ENCODE measurements around the gene SLC39A9.

Gene SLC39A9

DNA sequence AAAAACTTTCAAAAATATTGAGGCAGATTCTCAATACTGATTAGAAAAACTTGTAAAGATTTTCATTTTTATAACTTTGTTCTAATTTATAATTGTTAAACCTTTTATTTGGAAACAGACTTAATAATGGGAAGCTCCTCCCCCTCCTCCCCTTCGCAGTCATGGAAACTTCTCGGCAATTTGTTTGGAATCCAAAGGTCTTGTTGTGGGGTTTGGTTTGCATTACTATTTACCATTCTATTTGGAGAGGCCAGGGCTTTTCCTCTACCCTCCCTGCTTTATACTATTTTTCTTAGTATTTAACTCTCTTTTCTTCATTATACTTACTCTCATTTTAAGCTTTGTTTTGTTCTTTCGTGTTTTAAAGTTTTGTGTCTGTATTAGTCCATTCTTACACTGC lies 6.0 kb downstream of the SLC39A9 start:
- no peak overlapping the region for H3K4me3 ChIP-seq (ENCODE audit: low read depth, low read length)
- H3K9me3 ChIP-seq (ENCODE audit: control insufficient read depth, insufficient read depth, low read depth, low read length): no peaks in the 10 kb centered on the region
- ChIA-PET CTCF (no interaction called here), POLR2A (no interaction called here)
- H3K36me3 ChIP-seq (ENCODE audit: control insufficient read depth in 2 of 2, insufficient read depth in 1 of 2, low read length in 2 of 2): peaks cover 5% of the 10 kb centered on the region in 2 experiments; a peak in 2 of 3 replicates
- TF ChIP-seq ZNF629 (tag by site-specific recombination; IDR thresholded peaks at IDR 0.05) (no peak), MYNN (tag by site-specific recombination; IDR thresholded peaks at IDR 0.05; ENCODE audit: borderline replicate concordance) (no peak), ZBTB21 (tag by site-specific recombination; IDR thresholded peaks at IDR 0.05) (no peak), TCF7L2 (IDR thresholded peaks at IDR 0.05; ENCODE audit: borderline replicate concordance, low read depth, low read length) (no peak), GLIS1 (tag by site-specific recombination; IDR thresholded peaks at IDR 0.05) (no peak), MEIS1 (CRISPR knock-in tag; IDR thresholded peaks at IDR 0.05; ENCODE audit: borderline replicate concordance) (no peak), ZNF140 (tag by site-specific recombination; IDR thresholded peaks at IDR 0.05) (no peak), ZNF2 (tag by site-specific recombination; IDR thresholded peaks at IDR 0.05) (no peak), ZNF837 (tag by site-specific recombination; IDR thresholded peaks at IDR 0.05) (no peak), ZNF211 (tag by site-specific recombination; IDR thresholded peaks at IDR 0.05; ENCODE audit: low read depth) (no peak), ZNF423 (tag by site-specific recombination; IDR thresholded peaks at IDR 0.05) (no peak), SCRT2 (tag by site-specific recombination; IDR thresholded peaks at IDR 0.05) (no peak)
- TF ChIP-seq, protein P1, sequence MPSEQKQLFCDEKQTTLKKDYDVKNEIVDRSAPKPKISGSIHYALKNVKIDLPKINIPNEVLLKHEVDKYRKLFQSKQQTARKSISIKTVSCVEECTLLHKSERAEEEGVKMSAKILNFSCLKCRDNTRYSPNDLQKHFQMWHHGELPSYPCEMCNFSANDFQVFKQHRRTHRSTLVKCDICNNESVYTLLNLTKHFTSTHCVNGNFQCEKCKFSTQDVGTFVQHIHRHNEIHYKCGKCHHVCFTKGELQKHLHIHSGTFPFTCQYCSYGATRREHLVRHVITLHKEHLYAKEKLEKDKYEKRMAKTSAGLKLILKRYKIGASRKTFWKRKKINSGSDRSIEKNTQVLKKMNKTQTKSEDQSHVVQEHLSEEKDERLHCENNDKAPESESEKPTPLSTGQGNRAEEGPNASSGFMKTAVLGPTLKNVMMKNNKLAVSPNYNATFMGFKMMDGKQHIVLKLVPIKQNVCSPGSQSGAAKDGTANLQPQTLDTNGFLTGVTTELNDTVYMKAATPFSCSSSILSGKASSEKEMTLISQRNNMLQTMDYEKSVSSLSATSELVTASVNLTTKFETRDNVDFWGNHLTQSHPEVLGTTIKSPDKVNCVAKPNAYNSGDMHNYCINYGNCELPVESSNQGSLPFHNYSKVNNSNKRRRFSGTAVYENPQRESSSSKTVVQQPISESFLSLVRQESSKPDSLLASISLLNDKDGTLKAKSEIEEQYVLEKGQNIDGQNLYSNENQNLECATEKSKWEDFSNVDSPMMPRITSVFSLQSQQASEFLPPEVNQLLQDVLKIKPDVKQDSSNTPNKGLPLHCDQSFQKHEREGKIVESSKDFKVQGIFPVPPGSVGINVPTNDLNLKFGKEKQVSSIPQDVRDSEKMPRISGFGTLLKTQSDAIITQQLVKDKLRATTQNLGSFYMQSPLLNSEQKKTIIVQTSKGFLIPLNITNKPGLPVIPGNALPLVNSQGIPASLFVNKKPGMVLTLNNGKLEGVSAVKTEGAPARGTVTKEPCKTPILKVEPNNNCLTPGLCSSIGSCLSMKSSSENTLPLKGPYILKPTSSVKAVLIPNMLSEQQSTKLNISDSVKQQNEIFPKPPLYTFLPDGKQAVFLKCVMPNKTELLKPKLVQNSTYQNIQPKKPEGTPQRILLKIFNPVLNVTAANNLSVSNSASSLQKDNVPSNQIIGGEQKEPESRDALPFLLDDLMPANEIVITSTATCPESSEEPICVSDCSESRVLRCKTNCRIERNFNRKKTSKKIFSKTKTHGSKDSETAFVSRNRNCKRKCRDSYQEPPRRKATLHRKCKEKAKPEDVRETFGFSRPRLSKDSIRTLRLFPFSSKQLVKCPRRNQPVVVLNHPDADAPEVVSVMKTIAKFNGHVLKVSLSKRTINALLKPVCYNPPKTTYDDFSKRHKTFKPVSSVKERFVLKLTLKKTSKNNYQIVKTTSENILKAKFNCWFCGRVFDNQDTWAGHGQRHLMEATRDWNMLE (tag by site-specific recombination; conservative IDR thresholded peaks at IDR 0.05; ENCODE audit: low read depth): no peak
- TF ChIP-seq, protein P2, sequence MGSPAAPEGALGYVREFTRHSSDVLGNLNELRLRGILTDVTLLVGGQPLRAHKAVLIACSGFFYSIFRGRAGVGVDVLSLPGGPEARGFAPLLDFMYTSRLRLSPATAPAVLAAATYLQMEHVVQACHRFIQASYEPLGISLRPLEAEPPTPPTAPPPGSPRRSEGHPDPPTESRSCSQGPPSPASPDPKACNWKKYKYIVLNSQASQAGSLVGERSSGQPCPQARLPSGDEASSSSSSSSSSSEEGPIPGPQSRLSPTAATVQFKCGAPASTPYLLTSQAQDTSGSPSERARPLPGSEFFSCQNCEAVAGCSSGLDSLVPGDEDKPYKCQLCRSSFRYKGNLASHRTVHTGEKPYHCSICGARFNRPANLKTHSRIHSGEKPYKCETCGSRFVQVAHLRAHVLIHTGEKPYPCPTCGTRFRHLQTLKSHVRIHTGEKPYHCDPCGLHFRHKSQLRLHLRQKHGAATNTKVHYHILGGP (tag by site-specific recombination; IDR thresholded peaks at IDR 0.05): no peak
- H3K4me1 ChIP-seq (ENCODE audit: control insufficient read depth, insufficient read depth, low read length): peaks cover 11% of the 10 kb centered on the region
- no peak overlapping the region for H3K27ac ChIP-seq (ENCODE audit: extremely low read depth, low read depth, low read length)

DNA sequence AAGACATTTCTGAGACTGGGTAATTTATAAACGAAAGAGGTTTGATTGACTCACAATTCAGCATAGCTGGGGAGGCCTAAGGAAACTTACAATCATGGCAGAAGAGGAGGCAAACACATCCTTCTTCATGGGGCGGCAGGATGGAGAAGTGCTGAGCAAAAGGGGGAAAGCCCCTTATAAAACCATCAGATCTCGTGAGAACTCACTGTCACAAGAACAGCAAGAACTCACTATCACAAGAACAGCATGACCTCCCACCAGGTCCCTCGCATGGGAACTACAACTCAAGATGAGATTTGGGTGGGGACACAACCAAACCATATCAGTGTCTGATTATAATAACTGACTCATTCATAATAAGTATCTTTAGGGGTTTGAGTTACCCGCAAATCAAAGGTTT lies 6.4 kb downstream of the SLC39A9 start:
- ChIA-PET POLR2A (no interaction called here), CTCF (no interaction called here)
- H3K4me1 ChIP-seq (ENCODE audit: control insufficient read depth, insufficient read depth, low read length): peaks cover 8% of the 10 kb centered on the region
- peaks cover 5% of the 10 kb centered on the region in 2 experiments; a peak in 2 of 3 replicates for H3K36me3 ChIP-seq (ENCODE audit: control insufficient read depth in 2 of 2, insufficient read depth in 1 of 2, low read length in 2 of 2)
- no peaks in the 10 kb centered on the region for H3K9me3 ChIP-seq (ENCODE audit: control insufficient read depth, insufficient read depth, low read depth, low read length)
- H3K4me3 ChIP-seq (ENCODE audit: low read depth, low read length): no peak overlapping the region
- H3K27ac ChIP-seq (ENCODE audit: extremely low read depth, low read depth, low read length): no peak overlapping the region
- TF ChIP-seq ZSCAN16 (tag by site-specific recombination; IDR thresholded peaks at IDR 0.05): no peak
- no peak for TF ChIP-seq ZNF169 (tag by site-specific recombination; IDR thresholded peaks at IDR 0.05)
- no peak for TF ChIP-seq MEIS1 (CRISPR knock-in tag; IDR thresholded peaks at IDR 0.05; ENCODE audit: borderline replicate concordance)
- TF ChIP-seq ZNF777 (tag by site-specific recombination; IDR thresholded peaks at IDR 0.05; ENCODE audit: borderline replicate concordance): no peak
- no peak for TF ChIP-seq ZNF274 (IDR thresholded peaks at IDR 0.05; ENCODE audit: low read length)
- peak; percentile 76; the same call in 1 of the 2 replicates for TF ChIP-seq ZNF274 (tag by site-specific recombination; IDR thresholded peaks at IDR 0.05; ENCODE audit: borderline replicate concordance)
- TF ChIP-seq ZNF48 (tag by site-specific recombination; IDR thresholded peaks at IDR 0.05): no peak

All from HEK293 (cell line).